ENCODE data around the gene TADA2B. TPM values are rescaled to one million over a fixed set of nuclear protein-coding genes. Genes with fewer than 3 reads are reported as not detected.

Gene TADA2B
- total RNA-seq, 1 donor from 2014 or later: 21.4 TPM

Other genes with a start within 250 kb of the TADA2B start
- gene TBC1D14, start 133.5 kb upstream of the TADA2B start, total RNA-seq: 54.3 TPM
- 42.8 TPM for gene GRPEL1, start 24.7 kb downstream of the TADA2B start, total RNA-seq
- gene SORCS2, start 149.2 kb downstream of the TADA2B start, total RNA-seq: 1.9 TPM